ENCODE measurements around the gene BRIP1. TPM values are rescaled to one million over a fixed set of nuclear protein-coding genes. Genes with fewer than 3 reads are reported as not detected.

The BRIP1 gene
- total and polyA plus RNA-seq, 9 of the 15 experiments (the other 6 are each of a cell fraction or from before 2014, with no cell fraction given), result 2.4 to 17.5 (median 11.2) TPM

DNA sequence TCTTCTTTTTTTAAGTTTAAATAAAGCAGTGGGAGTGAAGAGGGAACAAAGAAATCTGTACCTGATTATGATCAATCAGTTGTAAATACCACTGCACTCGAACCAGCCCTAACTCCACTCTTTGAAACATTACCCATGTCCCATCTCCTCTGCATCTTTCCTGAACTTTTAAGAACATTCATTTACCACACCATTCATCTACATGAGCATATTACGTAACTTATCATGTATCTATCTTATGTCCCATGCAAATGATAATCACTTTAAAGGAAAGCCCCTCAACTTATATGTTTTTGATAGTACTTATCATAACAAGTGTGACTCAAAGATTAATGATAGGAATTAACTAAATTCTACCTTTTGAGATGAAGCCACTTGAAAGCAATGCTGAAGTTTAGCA lies 10.7 kb upstream of the BRIP1 start (continued):
- TF ChIP-seq CEBPG (CRISPR knock-in tag; IDR thresholded peaks at IDR 0.05) (no peak), CEBPG (tag; conservative IDR thresholded peaks at IDR 0.05 in 1 of 2, IDR thresholded peaks at IDR 0.05 in 1 of 2) (peak; percentile 28 to 35; a peak in 1 of 4 replicates)

DNA sequence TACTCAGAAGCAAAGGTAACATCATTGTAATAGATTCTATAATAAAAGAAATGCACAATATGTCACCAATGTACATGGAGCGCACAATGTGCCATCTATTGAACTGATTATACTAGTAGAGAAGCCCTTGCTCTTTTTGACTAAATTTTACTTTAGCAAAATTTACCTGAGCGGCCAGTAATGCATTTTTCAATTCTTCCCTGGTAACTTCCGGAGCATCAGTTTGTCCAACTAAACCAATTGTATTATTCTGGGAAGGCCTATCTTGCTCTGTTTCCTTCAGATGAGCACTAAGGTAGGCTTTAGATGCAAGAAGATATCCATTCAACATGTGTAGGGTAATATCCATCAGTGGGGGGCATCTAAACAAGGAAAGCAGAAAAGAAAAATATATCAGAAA lies 8.8 kb upstream of the BRIP1 start:
- WGBS (ENCODE audit: insufficient coverage, low coverage, missing lambda C conversion rate), result 95% methylated on average over 3 of the region's 3 CpGs
- TF ChIP-seq ZBTB11 (CRISPR knock-in tag; IDR thresholded peaks at IDR 0.05) (peak in 1 of 3 experiments; percentile 90; a peak in 2 of 6 replicates), TAF1 (IDR thresholded peaks at IDR 0.05; ENCODE audit: control insufficient read depth, extremely low read depth, insufficient read depth, low read length, severe bottlenecking) (no peak), CHAMP1 (IDR thresholded peaks at IDR 0.05) (no peak), PTBP1 (IDR thresholded peaks at IDR 0.05; ENCODE audit: low read depth, low read length) (no peak), CREB3 (tag; conservative IDR thresholded peaks at IDR 0.05; ENCODE audit: low read depth) (no peak), EWSR1 (IDR thresholded peaks at IDR 0.05; ENCODE audit: borderline replicate concordance, low read depth, partially characterized antibody) (peak; percentile 39)

More for the DNA sequence above, 8.8 kb upstream of the BRIP1 start:
- no TSS peak for BruUV-seq (replicated peaks)
- H3K9me3 ChIP-seq (replicated peaks; ENCODE audit: control insufficient read depth, insufficient read depth, low read depth, low read length), result no peaks in the 10 kb centered on the region
- H3K4me2 ChIP-seq (ENCODE audit: insufficient read depth, low read length), result no peak overlapping the region
- H2AFZ ChIP-seq (ENCODE audit: low read depth, low read length), result no peak overlapping the region
- no peaks in the 10 kb centered on the region for H3K27me3 ChIP-seq (ENCODE audit: control insufficient read depth in 2 of 2, insufficient read depth in 2 of 2, low read length in 2 of 2)
- no peaks in the 10 kb centered on the region for H3K79me2 ChIP-seq (ENCODE audit: control insufficient read depth, insufficient read depth, low read length)
- POLR2A ChIA-PET, result interaction anchor here (1.6 to 1.9 kb wide), 2 partner anchors 8 to 13 kb away, joined by 6 to 8 read pairs; partner anchors contain the start of gene BRIP1
- intact Hi-C loops (cut with micrococcal nuclease) (no loop called here), in situ Hi-C loops (cut with MboI) (no loop called here)
- no peaks in the 10 kb centered on the region for H4K20me1 ChIP-seq (replicated peaks; ENCODE audit: control insufficient read depth, insufficient read depth, low read length)
- H3K4me3 ChIP-seq, result no peak overlapping the region
- no peak overlapping the region for H3K27ac ChIP-seq (ENCODE audit: extremely low read depth, low read depth, low read length)
- no peak for ATAC-seq
- DNase-seq (ENCODE audit: extremely low read depth in 1 of 4, low spot score in 3 of 4), result no peak
- H3K36me3 ChIP-seq (ENCODE audit: control insufficient read depth, insufficient read depth, low read length), result peaks cover 63% of the 10 kb centered on the region
- no peaks in the 10 kb centered on the region for H3K9me1 ChIP-seq (ENCODE audit: control insufficient read depth, insufficient read depth, low read length)
- CTCF ChIA-PET (ENCODE audit: low intra/inter-chr PET ratio), result no interaction called here
- FAIRE-seq, result no peak
- H3K4me1 ChIP-seq (replicated peaks in 1 of 2; ENCODE audit: control insufficient read depth in 2 of 2, insufficient read depth in 2 of 2, low read length in 2 of 2), result no peaks in the 10 kb centered on the region
- H3K9ac ChIP-seq (ENCODE audit: insufficient read depth in 1 of 2, low read depth in 2 of 2, low read length in 2 of 2), result no peak overlapping the region
